ENCODE results near the gene CDK2. TPM values are rescaled to one million over a fixed set of nuclear protein-coding genes. Genes with fewer than 3 reads are reported as not detected.
A peak's percentile ranks its signal among the peaks of the same experiment; 100 is the strongest.

Gene CDK2
- total and polyA plus RNA-seq, 2 of the 4 experiments (the other 2 are of a cell fraction): 42.5 to 61.7 TPM

DNA sequence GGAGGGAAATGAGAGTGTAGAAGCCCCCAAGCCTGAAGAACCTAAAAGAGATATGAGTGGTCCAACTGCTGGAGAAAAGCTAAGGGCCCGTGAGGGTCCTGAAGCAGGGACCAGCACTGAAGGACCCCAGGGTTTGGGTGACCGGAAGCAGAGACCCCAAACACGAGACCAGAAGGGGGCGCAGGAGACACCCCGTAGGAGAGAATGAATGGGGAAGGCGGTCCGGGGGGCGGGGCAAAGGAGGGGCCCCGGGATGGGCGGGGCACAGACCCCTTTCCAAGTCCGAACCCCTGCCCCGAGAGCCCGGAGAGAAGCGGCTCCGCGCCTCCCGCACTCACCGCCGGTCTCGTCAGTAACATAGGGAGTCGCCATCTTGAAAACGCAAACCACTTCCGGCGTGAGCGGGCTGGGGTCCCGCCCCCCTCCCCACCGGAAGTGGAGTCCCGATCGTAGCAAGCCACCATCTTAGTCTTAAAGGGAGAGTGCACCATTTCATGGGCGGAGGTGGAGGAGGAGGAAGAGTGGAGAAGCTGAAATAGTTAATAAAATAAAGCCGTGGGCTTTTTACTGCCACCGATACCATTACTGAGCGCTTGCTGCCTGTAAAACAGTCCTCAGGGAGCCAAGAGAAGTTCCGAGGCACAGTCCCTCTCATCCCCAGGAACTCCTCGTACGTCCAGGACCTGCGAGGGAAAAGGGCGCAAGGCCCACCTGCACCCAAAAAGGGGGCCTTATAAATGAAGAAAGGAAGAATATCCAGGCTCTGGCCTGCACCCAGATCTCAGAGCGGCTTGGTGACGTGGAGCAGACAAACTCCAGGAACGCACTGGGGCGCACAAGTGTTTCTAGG lies 39.7 kb upstream of the CDK2 start:
- Histone ChIP-seq H3K9ac (ENCODE audit: low read depth, low read length) (peak overlapping the region; percentile 98), H4K20me1 (ENCODE audit: insufficient read depth, low read length) (no peaks in the 10 kb centered on the region; the same call in 1 of the 2 replicates), H4K91ac (ENCODE audit: insufficient read depth, low read depth, low read length) (peak overlapping the region; percentile 91), H2BK120ac (ENCODE audit: low read depth, low read length) (peak overlapping the region; percentile 54), H3K4me1 (ENCODE audit: control insufficient read depth, insufficient read depth, low read length) (peaks cover 13% of the 10 kb centered on the region), H3K4me3 (ENCODE audit: insufficient read depth, low read depth, low read length) (peak overlapping the region; percentile 83), H2BK20ac (ENCODE audit: low read depth, low read length) (no peak overlapping the region), H3K36me3 (ENCODE audit: control insufficient read depth, insufficient read depth, low read length) (peaks cover 4% of the 10 kb centered on the region), H3K9me1 (ENCODE audit: insufficient read depth, low read length) (peaks cover 11% of the 10 kb centered on the region), H2BK5ac (ENCODE audit: low read depth, low read length, poor library complexity, severe bottlenecking) (peak overlapping the region; percentile 89), H3K56ac (ENCODE audit: extremely low read depth, insufficient read depth, low read length) (peak overlapping the region; percentile 95), H3K18ac (ENCODE audit: low read depth, low read length) (peak overlapping the region; percentile 82), H2AFZ (replicated peaks; ENCODE audit: low read length, poor library complexity) (peak overlapping the region; percentile 94), H2AK5ac (ENCODE audit: low read depth, low read length) (peak overlapping the region; percentile 93), H3K27ac (ENCODE audit: insufficient read depth, low read length) (peak overlapping the region; percentile 94), H3K79me1 (ENCODE audit: low read depth in 1 of 2, low read length in 2 of 2) (peaks cover 32 to 66% of the 10 kb centered on the region in 2 experiments), H3K27me3 (ENCODE audit: control insufficient read depth, insufficient read depth, low read length) (no peaks in the 10 kb centered on the region), H3K4ac (ENCODE audit: low read depth, low read length) (peak overlapping the region; percentile 93), H2AK9ac (replicated peaks; ENCODE audit: low read depth, low read length, poor library complexity) (peak overlapping the region; percentile 99), H4K8ac (ENCODE audit: low read depth in 2 of 2, low read length in 2 of 2) (peak overlapping the region; percentile 99 to 100), H3K14ac (replicated peaks; ENCODE audit: low read depth, low read length) (peak overlapping the region; percentile 98), H4K5ac (ENCODE audit: low read depth, low read length) (peak overlapping the region; percentile 94), H3K23ac (ENCODE audit: low read depth, low read length) (peak overlapping the region; percentile 95), H3K4me2 (ENCODE audit: low read depth, low read length) (peak overlapping the region; percentile 98), H3K9me3 (ENCODE audit: control insufficient read depth, insufficient read depth, low read length) (no peaks in the 10 kb centered on the region), H2BK15ac (ENCODE audit: low read depth, low read length) (peak overlapping the region; percentile 72)
- CTCF ChIA-PET: interaction anchor here (0.6 to 1.4 kb wide), 6 partner anchors 10 to 188 kb away, joined by 3 to 5 read pairs (median 3); no protein-coding TSS in a partner anchor
- BruUV-seq (replicated peaks): no TSS peak
- ATAC-seq (ENCODE audit: low read depth): peak; percentile 70
- dilution Hi-C loops (cut with HindIII; ENCODE audit: low sequenced_read_pairs, unreplicated experiment): no loop called here
- peak; percentile 91 for DNase-seq
- POLR2A ChIA-PET (ENCODE audit: unreplicated experiment): interaction anchor here (0.6 to 2.2 kb wide), 4 partner anchors 97 to 198 kb away, joined by 3 to 6 read pairs (median 4); partner anchors contain the start of genes ORMDL2 and SARNP
- in situ Hi-C loops (cut with MboI; ENCODE audit: low sequenced_read_pairs): loop anchor here (10.0 kb wide), 1 partner anchor 102 kb away; the partner anchor contains the start of gene DNAJC14
- intact Hi-C loops (cut with micrococcal nuclease): no loop called here
- 0% methylated on average over 4 of the region's 42 CpGs; no CpG with 5 or more reads in 1 of the 2 experiments for WGBS, 2 experiments (ENCODE audit: extremely low coverage in 2 of 2, insufficient read length in 1 of 2)
- TF ChIP-seq, protein P1, sequence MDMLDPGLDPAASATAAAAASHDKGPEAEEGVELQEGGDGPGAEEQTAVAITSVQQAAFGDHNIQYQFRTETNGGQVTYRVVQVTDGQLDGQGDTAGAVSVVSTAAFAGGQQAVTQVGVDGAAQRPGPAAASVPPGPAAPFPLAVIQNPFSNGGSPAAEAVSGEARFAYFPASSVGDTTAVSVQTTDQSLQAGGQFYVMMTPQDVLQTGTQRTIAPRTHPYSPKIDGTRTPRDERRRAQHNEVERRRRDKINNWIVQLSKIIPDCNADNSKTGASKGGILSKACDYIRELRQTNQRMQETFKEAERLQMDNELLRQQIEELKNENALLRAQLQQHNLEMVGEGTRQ (IDR thresholded peaks at IDR 0.05; ENCODE audit: low read depth, low read length): no peak
- TF ChIP-seq, protein P2, sequence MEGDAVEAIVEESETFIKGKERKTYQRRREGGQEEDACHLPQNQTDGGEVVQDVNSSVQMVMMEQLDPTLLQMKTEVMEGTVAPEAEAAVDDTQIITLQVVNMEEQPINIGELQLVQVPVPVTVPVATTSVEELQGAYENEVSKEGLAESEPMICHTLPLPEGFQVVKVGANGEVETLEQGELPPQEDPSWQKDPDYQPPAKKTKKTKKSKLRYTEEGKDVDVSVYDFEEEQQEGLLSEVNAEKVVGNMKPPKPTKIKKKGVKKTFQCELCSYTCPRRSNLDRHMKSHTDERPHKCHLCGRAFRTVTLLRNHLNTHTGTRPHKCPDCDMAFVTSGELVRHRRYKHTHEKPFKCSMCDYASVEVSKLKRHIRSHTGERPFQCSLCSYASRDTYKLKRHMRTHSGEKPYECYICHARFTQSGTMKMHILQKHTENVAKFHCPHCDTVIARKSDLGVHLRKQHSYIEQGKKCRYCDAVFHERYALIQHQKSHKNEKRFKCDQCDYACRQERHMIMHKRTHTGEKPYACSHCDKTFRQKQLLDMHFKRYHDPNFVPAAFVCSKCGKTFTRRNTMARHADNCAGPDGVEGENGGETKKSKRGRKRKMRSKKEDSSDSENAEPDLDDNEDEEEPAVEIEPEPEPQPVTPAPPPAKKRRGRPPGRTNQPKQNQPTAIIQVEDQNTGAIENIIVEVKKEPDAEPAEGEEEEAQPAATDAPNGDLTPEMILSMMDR (conservative IDR thresholded peaks at IDR 0.05; ENCODE audit: low read depth, low read length): peak; percentile 64
- TF ChIP-seq BHLHE40 (IDR thresholded peaks at IDR 0.05; ENCODE audit: low read depth, low read length) (no peak), MXI1 (IDR thresholded peaks at IDR 0.05; ENCODE audit: borderline replicate concordance, low read depth, low read length) (0 out of 2 replicates have a peak, but pooled peaks have one; percentile 31), CEBPB (IDR thresholded peaks at IDR 0.05; ENCODE audit: low read depth, low read length) (no peak), MAZ (IDR thresholded peaks at IDR 0.05; ENCODE audit: borderline replicate concordance, low read depth, low read length) (peak; percentile 66; the same call in 1 of the 2 replicates), SMC3 (IDR thresholded peaks at IDR 0.05; ENCODE audit: low read depth, low read length) (peak; percentile 41), RAD21 (IDR thresholded peaks at IDR 0.05; ENCODE audit: low read length) (no peak; the same call in 1 of the 2 replicates), POLR2A (IDR thresholded peaks at IDR 0.05; ENCODE audit: low read depth, low read length) (peak; percentile 84), FOS (IDR thresholded peaks at IDR 0.05; ENCODE audit: low read depth, low read length) (no peak), CHD1 (IDR thresholded peaks at IDR 0.05; ENCODE audit: low read depth, low read length) (no peak; the same call in 1 of the 2 replicates)
- TF ChIP-seq, protein P3, sequence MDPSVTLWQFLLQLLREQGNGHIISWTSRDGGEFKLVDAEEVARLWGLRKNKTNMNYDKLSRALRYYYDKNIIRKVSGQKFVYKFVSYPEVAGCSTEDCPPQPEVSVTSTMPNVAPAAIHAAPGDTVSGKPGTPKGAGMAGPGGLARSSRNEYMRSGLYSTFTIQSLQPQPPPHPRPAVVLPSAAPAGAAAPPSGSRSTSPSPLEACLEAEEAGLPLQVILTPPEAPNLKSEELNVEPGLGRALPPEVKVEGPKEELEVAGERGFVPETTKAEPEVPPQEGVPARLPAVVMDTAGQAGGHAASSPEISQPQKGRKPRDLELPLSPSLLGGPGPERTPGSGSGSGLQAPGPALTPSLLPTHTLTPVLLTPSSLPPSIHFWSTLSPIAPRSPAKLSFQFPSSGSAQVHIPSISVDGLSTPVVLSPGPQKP (IDR thresholded peaks at IDR 0.05; ENCODE audit: borderline replicate concordance, low read depth, low read length): 0 out of 2 replicates have a peak, but pooled peaks have one; percentile 47
